ENCODE data around the gene DNAJC4. TPM values are rescaled to one million over a fixed set of nuclear protein-coding genes. Genes with fewer than 3 reads are reported as not detected.

The DNAJC4 gene
- total and polyA plus RNA-seq, 2 experiments from 2014 or later = 11.0 to 34.7 TPM

DNA sequence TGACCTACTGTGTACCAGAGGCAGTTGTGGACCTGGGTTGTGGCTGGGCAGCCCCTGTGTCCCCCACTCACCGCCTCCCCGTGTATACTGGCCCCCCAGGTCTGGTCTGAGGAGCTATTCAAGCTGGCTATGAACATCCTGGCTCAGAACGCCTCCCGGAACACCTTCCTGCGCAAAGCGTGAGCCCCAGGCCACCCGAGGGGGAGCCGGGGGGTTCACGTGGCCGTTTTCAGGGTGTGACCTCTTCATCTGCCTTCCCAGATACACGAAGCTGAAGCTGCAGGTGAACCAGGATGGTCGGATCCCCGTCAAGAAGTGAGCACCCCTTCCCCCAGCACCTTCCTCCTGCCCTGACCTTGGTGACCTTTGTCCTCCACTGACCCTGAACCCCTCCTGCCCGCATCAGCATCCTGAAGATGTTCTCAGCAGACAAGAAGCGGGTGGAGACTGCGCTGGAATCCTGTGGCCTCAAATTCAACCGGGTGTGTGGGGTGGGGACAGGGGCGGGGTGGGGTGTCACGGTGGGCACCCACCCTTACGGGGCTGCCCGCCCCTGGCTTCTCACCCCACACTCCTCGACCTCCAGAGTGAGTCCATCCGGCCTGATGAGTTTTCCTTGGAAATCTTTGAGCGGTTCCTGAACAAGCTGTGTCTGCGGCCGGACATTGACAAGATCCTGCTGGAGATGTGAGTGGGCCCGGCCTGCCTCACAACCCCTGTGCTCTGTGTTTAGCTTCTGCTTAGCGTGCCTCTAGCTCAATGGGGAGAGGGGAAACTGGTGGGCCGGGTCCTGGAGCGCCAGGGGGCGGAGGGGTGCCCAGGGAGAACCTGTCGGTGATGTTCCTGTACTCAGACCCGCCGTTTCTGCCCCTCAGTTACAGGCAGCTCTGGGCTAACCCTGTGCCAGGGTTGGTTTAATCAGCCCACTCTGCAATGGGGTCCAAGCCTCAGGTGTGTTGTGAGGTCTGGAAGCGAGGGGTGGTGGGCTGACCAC is 25.1 kb downstream of the DNAJC4 start:
- no peaks in the 10 kb centered on the region for H3K27me3 ChIP-seq (replicated peaks; ENCODE audit: insufficient read depth)
- DNase-seq = no peak
- H4K20me1 ChIP-seq (ENCODE audit: insufficient read depth) = no peaks in the 10 kb centered on the region
- H3K9ac ChIP-seq = no peak overlapping the region
- H3K4me2 ChIP-seq (ENCODE audit: unreplicated experiment) = no peak overlapping the region
- H3K9me3 ChIP-seq (ENCODE audit: low read depth) = no peaks in the 10 kb centered on the region
- H3K4me3 ChIP-seq = no peak overlapping the region
- H3K36me3 ChIP-seq (ENCODE audit: low read depth) = no peaks in the 10 kb centered on the region; the same call in 1 of the 2 replicates
- H3F3A ChIP-seq (ENCODE audit: insufficient read depth) = no peaks in the 10 kb centered on the region
- in situ Hi-C loops (cut with MboI) = no loop called here
- H3K27ac ChIP-seq = no peak overlapping the region
- 88 to 91% methylated on average over 32 to 33 of the region's 35 CpGs for WGBS, 2 experiments (ENCODE audit: low coverage in 1 of 2, low lambda C conversion rate in 2 of 2, missing lambda C conversion rate in 2 of 2)
- H3K9me2 ChIP-seq (ENCODE audit: insufficient read depth) = no peaks in the 10 kb centered on the region
- peaks cover 29% of the 10 kb centered on the region for H3K79me2 ChIP-seq (ENCODE audit: insufficient read depth)
- no peak for TF ChIP-seq EZH2 (IDR thresholded peaks at IDR 0.05; ENCODE audit: insufficient read depth, poor library complexity, severe bottlenecking)
- TF ChIP-seq EZH2phosphoT487 (IDR thresholded peaks at IDR 0.05; ENCODE audit: insufficient read depth, low read depth) = no peak
- H2AFZ ChIP-seq = no peak overlapping the region
- H3K4me1 ChIP-seq (ENCODE audit: insufficient read depth) = peaks cover 11% of the 10 kb centered on the region; the same call in 1 of the 2 replicates

DNA sequence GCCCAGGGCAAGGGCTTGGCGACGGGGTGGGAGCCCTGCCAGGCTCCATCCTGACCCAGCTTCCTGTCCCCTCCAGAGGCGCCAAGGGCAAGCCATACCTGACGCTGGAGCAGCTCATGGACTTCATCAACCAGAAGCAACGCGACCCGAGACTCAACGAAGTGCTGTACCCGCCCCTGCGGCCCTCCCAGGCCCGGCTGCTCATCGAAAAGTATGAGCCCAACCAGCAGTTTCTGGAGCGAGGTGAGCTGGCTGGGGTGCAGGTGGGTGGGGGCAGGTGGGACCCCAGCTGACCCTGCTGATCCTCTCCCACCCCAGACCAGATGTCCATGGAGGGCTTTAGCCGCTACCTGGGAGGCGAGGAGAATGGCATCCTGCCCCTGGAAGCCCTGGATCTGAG is 26.0 kb downstream of the DNAJC4 start:
- no peak for DNase-seq
- no peaks in the 10 kb centered on the region for H3K9me2 ChIP-seq (ENCODE audit: insufficient read depth)
- H3K4me2 ChIP-seq (ENCODE audit: unreplicated experiment) = no peak overlapping the region
- no peaks in the 10 kb centered on the region for H3K27me3 ChIP-seq (replicated peaks; ENCODE audit: insufficient read depth)
- WGBS, 2 experiments (ENCODE audit: low coverage in 1 of 2, low lambda C conversion rate in 2 of 2, missing lambda C conversion rate in 2 of 2) = 93 to 97% methylated on average over 11 to 15 of the region's 15 CpGs
- H4K20me1 ChIP-seq (ENCODE audit: insufficient read depth) = no peaks in the 10 kb centered on the region
- H2AFZ ChIP-seq = no peak overlapping the region
- no peak overlapping the region for H3K9ac ChIP-seq
- H3K36me3 ChIP-seq (ENCODE audit: low read depth) = no peaks in the 10 kb centered on the region; the same call in 1 of the 2 replicates
- no peaks in the 10 kb centered on the region for H3K9me3 ChIP-seq (ENCODE audit: low read depth)
- H3K4me3 ChIP-seq = no peak overlapping the region
- no peaks in the 10 kb centered on the region for H3F3A ChIP-seq (ENCODE audit: insufficient read depth)
- TF ChIP-seq EZH2 (IDR thresholded peaks at IDR 0.05; ENCODE audit: insufficient read depth, poor library complexity, severe bottlenecking) = no peak
- TF ChIP-seq EZH2phosphoT487 (IDR thresholded peaks at IDR 0.05; ENCODE audit: insufficient read depth, low read depth) = no peak
- H3K27ac ChIP-seq = no peak overlapping the region
- H3K79me2 ChIP-seq (ENCODE audit: insufficient read depth) = peaks cover 29% of the 10 kb centered on the region
- in situ Hi-C loops (cut with MboI) = no loop called here
- peaks cover 11% of the 10 kb centered on the region; the same call in 1 of the 2 replicates for H3K4me1 ChIP-seq (ENCODE audit: insufficient read depth)

DNA sequence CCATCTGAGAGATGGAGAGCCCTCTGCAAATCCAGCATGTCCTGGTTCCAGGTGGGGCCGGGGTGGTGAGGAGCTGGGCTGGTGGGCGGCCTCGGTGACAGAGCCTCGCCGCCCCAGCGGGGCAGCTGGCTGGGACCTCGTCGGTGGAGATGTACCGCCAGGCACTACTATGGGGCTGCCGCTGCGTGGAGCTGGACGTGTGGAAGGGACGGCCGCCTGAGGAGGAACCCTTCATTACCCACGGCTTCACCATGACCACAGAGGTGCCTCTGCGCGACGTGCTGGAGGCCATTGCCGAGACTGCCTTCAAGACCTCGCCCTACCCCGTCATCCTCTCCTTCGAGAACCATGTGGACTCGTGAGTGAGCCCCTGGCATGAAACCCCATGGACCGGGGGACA is 28.0 kb downstream of the DNAJC4 start:
- in situ Hi-C loops (cut with MboI) = no loop called here
- WGBS, 2 experiments (ENCODE audit: low coverage in 1 of 2, low lambda C conversion rate in 2 of 2, missing lambda C conversion rate in 2 of 2) = 90 to 93% methylated on average over 20 to 24 of the region's 24 CpGs
- Histone ChIP-seq H3K27ac (no peak overlapping the region), H3K27me3 (replicated peaks; ENCODE audit: insufficient read depth) (no peaks in the 10 kb centered on the region), H3K79me2 (ENCODE audit: insufficient read depth) (peaks cover 10% of the 10 kb centered on the region), H3K4me1 (ENCODE audit: insufficient read depth) (0 out of 2 replicates have a peak, but pooled peaks cover 3% of the 10 kb centered on the region), H3K9ac (no peak overlapping the region), H2AFZ (no peak overlapping the region), H3K9me3 (ENCODE audit: low read depth) (no peaks in the 10 kb centered on the region), H3K9me2 (ENCODE audit: insufficient read depth) (no peaks in the 10 kb centered on the region), H3K36me3 (ENCODE audit: low read depth) (peaks cover 7% of the 10 kb centered on the region; the same call in 1 of the 2 replicates), H3F3A (ENCODE audit: insufficient read depth) (no peaks in the 10 kb centered on the region), H3K4me3 (no peak overlapping the region), H3K4me2 (ENCODE audit: unreplicated experiment) (no peak overlapping the region), H4K20me1 (ENCODE audit: insufficient read depth) (no peaks in the 10 kb centered on the region)
- TF ChIP-seq EZH2phosphoT487 (IDR thresholded peaks at IDR 0.05; ENCODE audit: insufficient read depth, low read depth) = no peak
- TF ChIP-seq EZH2 (IDR thresholded peaks at IDR 0.05; ENCODE audit: insufficient read depth, poor library complexity, severe bottlenecking) = no peak
- DNase-seq = no peak

DNA sequence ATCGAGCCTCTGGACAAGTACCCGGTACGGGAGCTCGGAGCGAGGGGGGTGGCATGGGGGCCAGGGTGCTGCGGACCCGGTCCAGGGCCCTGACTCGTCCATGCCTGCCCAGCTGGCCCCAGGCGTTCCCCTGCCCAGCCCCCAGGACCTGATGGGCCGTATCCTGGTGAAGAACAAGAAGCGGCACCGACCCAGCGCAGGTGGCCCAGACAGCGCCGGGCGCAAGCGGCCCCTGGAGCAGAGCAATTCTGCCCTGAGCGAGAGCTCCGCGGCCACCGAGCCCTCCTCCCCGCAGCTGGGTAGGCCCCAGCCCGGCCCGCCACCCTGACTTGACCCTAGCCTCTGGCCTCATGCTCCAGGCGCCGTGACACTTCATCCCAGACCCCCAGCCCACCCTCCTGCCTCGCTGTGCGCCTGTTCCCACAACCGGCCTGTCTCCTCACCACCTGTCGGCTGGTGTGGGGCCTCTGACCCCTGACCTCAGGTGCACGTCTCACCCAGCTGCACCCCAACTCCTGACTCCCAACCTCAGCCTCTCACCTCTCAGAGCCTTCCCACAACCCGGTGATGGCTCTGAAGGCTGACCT is 28.7 kb downstream of the DNAJC4 start:
- no peaks in the 10 kb centered on the region for H3F3A ChIP-seq (ENCODE audit: insufficient read depth)
- no peak for DNase-seq
- no peaks in the 10 kb centered on the region for H4K20me1 ChIP-seq (ENCODE audit: insufficient read depth)
- H3K27ac ChIP-seq = no peak overlapping the region
- in situ Hi-C loops (cut with MboI) = no loop called here
- H3K4me3 ChIP-seq = no peak overlapping the region
- no peaks in the 10 kb centered on the region for H3K9me3 ChIP-seq (ENCODE audit: low read depth)
- H3K36me3 ChIP-seq (ENCODE audit: low read depth) = peaks cover 7% of the 10 kb centered on the region; the same call in 1 of the 2 replicates
- no peak overlapping the region for H3K9ac ChIP-seq
- TF ChIP-seq EZH2phosphoT487 (IDR thresholded peaks at IDR 0.05; ENCODE audit: insufficient read depth, low read depth) = no peak
- TF ChIP-seq EZH2 (IDR thresholded peaks at IDR 0.05; ENCODE audit: insufficient read depth, poor library complexity, severe bottlenecking) = no peak
- peaks cover 3% of the 10 kb centered on the region for H3K79me2 ChIP-seq (ENCODE audit: insufficient read depth)
- WGBS, 2 experiments (ENCODE audit: low coverage in 1 of 2, low lambda C conversion rate in 2 of 2, missing lambda C conversion rate in 2 of 2) = 99% methylated on average over 18 to 24 of the region's 32 CpGs
- H3K4me2 ChIP-seq (ENCODE audit: unreplicated experiment) = no peak overlapping the region
- H3K4me1 ChIP-seq (ENCODE audit: insufficient read depth) = no peaks in the 10 kb centered on the region
- no peaks in the 10 kb centered on the region for H3K27me3 ChIP-seq (replicated peaks; ENCODE audit: insufficient read depth)
- no peak overlapping the region for H2AFZ ChIP-seq
- no peaks in the 10 kb centered on the region for H3K9me2 ChIP-seq (ENCODE audit: insufficient read depth)
